HCT116 (cell line): ENCODE results near the gene C1R. TPM values are rescaled to one million over a fixed set of nuclear protein-coding genes. Genes with fewer than 3 reads are reported as not detected.

Experiments
- ATAC-seq: fragments of 200-7000 bp; cut with Tn5 transposase; 2 replicates; pipeline ENCODE4 v1.9.1; 2020; ENCODE audit warnings: mild to moderate bottlenecking, moderate library complexity
- BruUV-seq: library from RNA; stranded (reverse); fragments of 400-500 nt; replicated peaks from 2 replicates; lab custom pipeline; 2021; lab: Mats Ljungman, UMichigan
- CTCF ChIA-PET: fragments of 300-600 bp; sonication (Branson Sonifier 250); formaldehyde crosslinking; loops from one replicate; lab custom pipeline; 2021; ENCODE audit warnings: antibody characterized with exemption; lab: Charles Lee
- POLR2A ChIA-PET: fragments of 300-600, 350-600 bp; sonication (Branson Sonifier 250); formaldehyde crosslinking; loops from one replicate; lab custom pipeline; 2021; ENCODE audit warnings: antibody characterized with exemption; lab: Charles Lee
- RAD21 ChIA-PET, 2 experiments: fragments of 300-600 bp; sonication (Branson Sonifier 250); formaldehyde crosslinking; loops; one replicate each; lab custom pipeline; 2023; ENCODE audit warnings: low total read pairs in 2 of 2; ENCODE audit not compliant: uncharacterized antibody in 2 of 2, unreplicated experiment in 2 of 2, low non-redundant PET in 1 of 2; lab: Charles Lee
- DNase-seq: peaks from one replicate; pipeline ENCODE4 v3.0.0-alpha.2; 2010; ENCODE audit warnings: low read depth, low spot score
- H2AFZ ChIP-seq: fragments of 200-600 bp; shearing (Covaris generic), sonication (generic); 2 replicates; pipeline ENCODE4 v1.6.1; 2017; ENCODE audit warnings: low read depth, mixed run types, mixed read lengths, antibody characterized with exemption, low read length; ENCODE audit not compliant: poor library complexity, severe bottlenecking
- H3K27ac ChIP-seq: 2 replicates; pipeline ENCODE4 v1.5.1; 2012; ENCODE audit warnings: low read depth, low read length
- H3K27me3 ChIP-seq: fragments of 200-600 bp; sonication (generic); 2 replicates; pipeline ENCODE4 v1.6.1; 2016; ENCODE audit warnings: mixed run types, low read length, mixed read lengths; ENCODE audit not compliant: insufficient read depth
- H3K36me3 ChIP-seq, 2 experiments: fragments of 200-500 bp in 1 of 2; fragments of 200-600 bp in 1 of 2; sonication (Bioruptor generic) in 1 of 2; sonication (generic) in 1 of 2; 2 replicates each; pipeline versions ENCODE4 v1.5.1 to v1.6.1; 2014 to 2016; ENCODE audit warnings: low read length in 2 of 2, inconsistent platforms in 1 of 2, mixed read lengths in 1 of 2, mixed run types in 1 of 2; ENCODE audit not compliant: insufficient read depth in 2 of 2, control insufficient read depth in 1 of 2
- H3K4me1 ChIP-seq, 2 experiments: fragments of 200-600 bp in 1 of 2; sonication (generic) in 1 of 2; 2 replicates each; pipeline versions ENCODE4 v1.5.1 to v1.6.1; 2012 to 2017; ENCODE audit warnings: low read length in 2 of 2, inconsistent platforms in 1 of 2, mild to moderate bottlenecking in 1 of 2, mixed read lengths in 1 of 2, mixed run types in 1 of 2, moderate library complexity in 1 of 2; ENCODE audit not compliant: insufficient read depth in 2 of 2, control insufficient read depth in 1 of 2
- H3K4me2 ChIP-seq: fragments of 200-600 bp; sonication (generic); 2 replicates; pipeline ENCODE4 v1.6.1; 2017; ENCODE audit warnings: mixed run types, low read length, mixed read lengths
- H3K4me3 ChIP-seq, 2 experiments: fragments of 200-600 bp in 1 of 2; sonication (generic) in 1 of 2; replicated peaks in 1 of 2; 2 replicates each; pipeline ENCODE4 v1.5.1; 2011 to 2016; ENCODE audit warnings: low read length in 2 of 2, control low read depth in 1 of 2, low read depth in 1 of 2, mild to moderate bottlenecking in 1 of 2, mixed read lengths in 1 of 2, mixed run types in 1 of 2
- H3K79me2 ChIP-seq: fragments of 200-600 bp; sonication (generic); 2 replicates; pipeline ENCODE4 v1.6.1; 2017; ENCODE audit warnings: mild to moderate bottlenecking, mixed run types, low read length, moderate library complexity, mixed read lengths; ENCODE audit not compliant: insufficient read depth
- H3K9ac ChIP-seq: fragments of 200-600 bp; sonication (generic); 2 replicates; pipeline ENCODE4 v1.6.1; 2016; ENCODE audit warnings: low read length, mixed read lengths
- H3K9me2 ChIP-seq: fragments of 200-600 bp; sonication (generic), shearing (Covaris generic); 2 replicates; pipeline ENCODE4 v1.6.1; 2017; ENCODE audit warnings: mixed run types, mild to moderate bottlenecking, moderate library complexity; ENCODE audit not compliant: insufficient read depth
- H3K9me3 ChIP-seq, 2 experiments: fragments of 200-500 bp in 1 of 2; fragments of 200-600 bp in 1 of 2; sonication (Bioruptor generic) in 1 of 2; sonication (generic) in 1 of 2; 2 replicates each; pipeline ENCODE4 v1.6.1; 2014 to 2017; ENCODE audit warnings: low read length in 2 of 2, mixed read lengths in 2 of 2, inconsistent platforms in 1 of 2, low read depth in 1 of 2, mild to moderate bottlenecking in 1 of 2, mixed run types in 1 of 2, moderate library complexity in 1 of 2; ENCODE audit not compliant: control insufficient read depth in 1 of 2, insufficient read depth in 1 of 2
- H4K20me1 ChIP-seq: fragments of 200-600 bp; sonication (generic), shearing (Covaris generic); 2 replicates; pipeline ENCODE4 v1.6.1; 2017; ENCODE audit warnings: mixed run types, mild to moderate bottlenecking, moderate library complexity; ENCODE audit not compliant: insufficient read depth
- CBX3 ChIP-seq: IDR thresholded peaks from 2 replicates; pipeline ENCODE4 v1.6.1; 2012; ENCODE audit warnings: low read depth
- CEBPB ChIP-seq: IDR thresholded peaks from 2 replicates; pipeline ENCODE4 v1.6.1; 2012; ENCODE audit warnings: low read depth
- CTCF ChIP-seq, 3 experiments: fragments of 200-600 bp in 1 of 3; sonication (generic) in 1 of 3; IDR thresholded peaks in 2 of 3; conservative IDR thresholded peaks in 1 of 3; 2 replicates each; pipeline ENCODE4 v1.5.1; 2012 to 2017; ENCODE audit warnings: low read depth in 2 of 3, low read length in 2 of 3, antibody characterized with exemption in 1 of 3, borderline replicate concordance in 1 of 3, control low read depth in 1 of 3, mild to moderate bottlenecking in 1 of 3, mixed read lengths in 1 of 3, mixed run types in 1 of 3, moderate library complexity in 1 of 3; ENCODE audit not compliant: insufficient read depth in 1 of 3
- EGR1 ChIP-seq: IDR thresholded peaks from 2 replicates; pipeline ENCODE4 v1.6.1; 2012; ENCODE audit warnings: low read depth
- EZH2 ChIP-seq: fragments of 200-600 bp; sonication (generic); IDR thresholded peaks from 2 replicates; pipeline ENCODE4 v1.6.1; 2017; ENCODE audit warnings: antibody characterized with exemption, mixed run types
- EZH2phosphoT487 ChIP-seq: fragments of 200-600 bp; IDR thresholded peaks from 2 replicates; pipeline ENCODE4 v1.6.1; 2018; ENCODE audit warnings: antibody characterized with exemption, borderline replicate concordance
- FOSL1 ChIP-seq: IDR thresholded peaks from 2 replicates; pipeline ENCODE4 v1.6.1; 2012; ENCODE audit warnings: low read depth
- JUND ChIP-seq: IDR thresholded peaks from 2 replicates; pipeline ENCODE4 v1.6.1; 2012
- POLR2A ChIP-seq: IDR thresholded peaks from 2 replicates; pipeline ENCODE4 v1.7.0; 2011; ENCODE audit warnings: borderline replicate concordance; ENCODE audit not compliant: insufficient read depth, insufficient read length; ENCODE audit errors: extremely low read depth
- RAD21 ChIP-seq: IDR thresholded peaks from 2 replicates; pipeline ENCODE4 v1.6.1; 2012; ENCODE audit warnings: low read depth, mild to moderate bottlenecking
- REST ChIP-seq: IDR thresholded peaks from 2 replicates; pipeline ENCODE4 v1.6.1; 2012; ENCODE audit warnings: low read depth
- SIN3A ChIP-seq: IDR thresholded peaks from 2 replicates; pipeline ENCODE4 v1.6.1; 2012; ENCODE audit warnings: low read depth
- SRF ChIP-seq: IDR thresholded peaks from 2 replicates; pipeline ENCODE4 v1.6.1; 2012; ENCODE audit warnings: low read depth
- TCF7L2 ChIP-seq: IDR thresholded peaks from 2 replicates; pipeline ENCODE4 v1.7.0; 2011; ENCODE audit warnings: borderline replicate concordance, inconsistent platforms; ENCODE audit not compliant: insufficient read depth, insufficient read length; ENCODE audit errors: extremely low read depth
- YY1 ChIP-seq: IDR thresholded peaks from 2 replicates; pipeline ENCODE4 v1.6.1; 2011; ENCODE audit warnings: low read length, low read depth, moderate library complexity, mild to moderate bottlenecking; ENCODE audit not compliant: insufficient replicate concordance; ENCODE audit errors: extremely low read depth
- ZBTB33 ChIP-seq: IDR thresholded peaks from 2 replicates; pipeline ENCODE4 v1.6.1; 2011; ENCODE audit warnings: mild to moderate bottlenecking, low read length, moderate library complexity; ENCODE audit not compliant: insufficient replicate concordance; ENCODE audit errors: extremely low read depth
- intact Hi-C: fragments of 100-400 bp; cut with micrococcal nuclease; formaldehyde crosslinking; loops from 2 replicates; pipeline ENCODE4 v1.10.0; 2022
- total RNA-seq: library from RNA; stranded (reverse); gene quantifications from one replicate; pipeline ENCODE4 v1.2.1, GENCODE V29; 2021; ENCODE audit not compliant: unreplicated experiment

Gene C1R
- total RNA-seq, 1 experiment from 2014 or later: 4.3 TPM

GRCh38 chr12:7136071-7136470 is 43.8 kb upstream of the C1R start:
- H3K4me1 ChIP-seq: peaks cover 0 to 9% of the 10 kb centered on the region in 2 experiments; a peak in 2 of 4 replicates
- DNase-seq: no peak
- H3K36me3 ChIP-seq: peaks cover 0 to 8% of the 10 kb centered on the region in 2 experiments; a peak in 2 of 4 replicates
- no peaks in the 10 kb centered on the region for H3K9me2 ChIP-seq
- no peak overlapping the region for H3K9ac ChIP-seq
- RAD21 ChIA-PET: no interaction called here
- no peak overlapping the region for H2AFZ ChIP-seq
- POLR2A ChIA-PET: no interaction called here
- ATAC-seq: no peak
- no peaks in the 10 kb centered on the region for H4K20me1 ChIP-seq
- TF ChIP-seq EZH2 (no peak), CEBPB (no peak), POLR2A (no peak), CTCF (IDR thresholded peaks at IDR 0.05 in 2 of 3, conservative IDR thresholded peaks at IDR 0.05 in 1 of 3; ENCODE audit: borderline replicate concordance in 1 of 3, insufficient read depth in 1 of 3, low read depth in 2 of 3, low read length in 2 of 3) (no peak), ZBTB33 (no peak), EGR1 (no peak), TCF7L2 (no peak), EZH2phosphoT487 (no peak), SIN3A (no peak), FOSL1 (no peak), CBX3 (no peak), SRF (no peak), JUND (no peak), YY1 (no peak), RAD21 (no peak), REST (no peak)
- TF ChIP-seq, all 23 proteins: peak for 0
- Histone ChIP-seq H3K4me3 (no peak overlapping the region), H3K9me3 (no peaks in the 10 kb centered on the region), H3K4me2 (no peak overlapping the region), H3K79me2 (no peaks in the 10 kb centered on the region), H3K27ac (no peak overlapping the region), H3K27me3 (no peaks in the 10 kb centered on the region)
- no TSS peak for BruUV-seq
- CTCF ChIA-PET: no interaction called here
- intact Hi-C loops: no loop called here
